T-helper 1 cell treated with Interleukin-12 subunit alpha and Interleukin-12 subunit beta and Interleukin-4 antibody, amounts not matched to agents 30 μg/mL and 1 μg/mL, for 36 hours (primary cell): Measurements from ENCODE around the gene TGM4.
"Not testable (repeated sequence)": the region's sequence is repeated elsewhere in the genome, so short reads cannot be mapped to it uniquely, and the experiment has no call there.

ENCODE experiments used
- H3K27ac Mint-ChIP-seq: one replicate; pipeline ENCODE4 v1.8.0; 2021; ENCODE audit warnings: mild to moderate bottlenecking, mixed read lengths
- H3K27me3 Mint-ChIP-seq: one replicate; pipeline ENCODE4 v1.8.0; 2021; ENCODE audit warnings: low read depth, mixed read lengths
- H3K36me3 Mint-ChIP-seq: one replicate; pipeline ENCODE4 v1.8.0; 2021; ENCODE audit warnings: low read depth, mixed read lengths
- H3K4me1 Mint-ChIP-seq: one replicate; pipeline ENCODE4 v1.8.0; 2021; ENCODE audit warnings: low read depth, mixed read lengths
- H3K4me3 Mint-ChIP-seq: one replicate; pipeline ENCODE4 v1.8.0; 2021; ENCODE audit warnings: mild to moderate bottlenecking, moderate library complexity, mixed read lengths
- H3K9me3 Mint-ChIP-seq: one replicate; pipeline ENCODE4 v1.8.0; 2021; ENCODE audit warnings: mixed read lengths

Gene TGM4

GRCh38 chr3:44874308-44874707 is at the start of gene TGM4:
TSS of gene TGM4 (plus strand) at chr3:44874608. CDS start at chr3:44874679, 71 bp downstream.
- H3K4me3 Mint-ChIP-seq = no peak within 1 kb of the TSS
- H3K36me3 Mint-ChIP-seq = no peaks in the 10 kb centered on the region
- no peak within 1 kb of the TSS for H3K27ac Mint-ChIP-seq
- H3K4me1 Mint-ChIP-seq = no peaks in the 10 kb centered on the region
- H3K9me3 Mint-ChIP-seq = no peaks in the 10 kb centered on the region
- H3K27me3 Mint-ChIP-seq = no peaks in the 10 kb centered on the region

GRCh38 chr3:44825264-44825925 is 49.0 kb upstream of the TGM4 start:
- H3K27ac Mint-ChIP-seq = no peak overlapping the region
- peaks cover 41% of the 10 kb centered on the region for H3K36me3 Mint-ChIP-seq
- H3K4me1 Mint-ChIP-seq = peaks cover 2% of the 10 kb centered on the region
- peaks cover 12% of the 10 kb centered on the region for H3K9me3 Mint-ChIP-seq
- H3K27me3 Mint-ChIP-seq = no peaks in the 10 kb centered on the region
- H3K4me3 Mint-ChIP-seq = no peak overlapping the region

- Mint-ChIP-seq H3K4me3 (no peak overlapping the region), H3K36me3 (peaks cover 44% of the 10 kb centered on the region)
These were observed 47.2 kb upstream of the TGM4 start for GRCh38 chr3:44827196-44827595.

GRCh38 chr3:44831232-44831631 is 43.2 kb upstream of the TGM4 start:
- H3K27ac Mint-ChIP-seq = no peak overlapping the region
- H3K9me3 Mint-ChIP-seq = peaks cover 6% of the 10 kb centered on the region
- peaks cover 45% of the 10 kb centered on the region for H3K36me3 Mint-ChIP-seq
- no peaks in the 10 kb centered on the region for H3K4me1 Mint-ChIP-seq
- no peaks in the 10 kb centered on the region for H3K27me3 Mint-ChIP-seq
- no peak overlapping the region for H3K4me3 Mint-ChIP-seq

More at GRCh38 chr3:44827196-44827595, 47.2 kb upstream of the TGM4 start:
- H3K9me3 Mint-ChIP-seq = peaks cover 7% of the 10 kb centered on the region
- no peak overlapping the region for H3K27ac Mint-ChIP-seq
- no peaks in the 10 kb centered on the region for H3K27me3 Mint-ChIP-seq
- H3K4me1 Mint-ChIP-seq = peaks cover 2% of the 10 kb centered on the region

GRCh38 chr3:44832032-44832431 is 42.4 kb upstream of the TGM4 start:
- no peak overlapping the region for H3K27ac Mint-ChIP-seq
- peaks cover 14% of the 10 kb centered on the region for H3K9me3 Mint-ChIP-seq
- no peaks in the 10 kb centered on the region for H3K27me3 Mint-ChIP-seq
- no peak overlapping the region for H3K4me3 Mint-ChIP-seq
- H3K4me1 Mint-ChIP-seq = no peaks in the 10 kb centered on the region
- H3K36me3 Mint-ChIP-seq = peaks cover 49% of the 10 kb centered on the region

DNA sequence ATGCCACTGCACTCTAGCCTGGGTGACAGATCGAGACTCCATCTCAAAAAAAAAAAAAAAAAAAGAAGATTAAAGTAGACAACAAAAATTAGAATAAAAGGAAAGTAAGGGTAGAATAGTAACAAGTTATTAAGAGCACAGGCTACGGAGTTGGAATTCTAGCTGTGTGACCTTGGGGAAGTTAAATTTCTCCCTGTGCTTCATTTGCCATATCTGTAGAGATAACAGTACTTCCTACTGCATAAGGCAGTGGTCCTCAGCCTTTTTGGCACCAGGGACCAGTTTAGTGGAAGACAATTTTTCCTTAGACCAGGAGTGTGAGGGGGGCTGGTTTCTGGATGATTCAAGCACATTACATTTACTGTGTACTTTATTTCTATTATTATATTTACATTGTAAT is 41.4 kb upstream of the TGM4 start:
- Mint-ChIP-seq H3K27me3 (no peaks in the 10 kb centered on the region), H3K9me3 (peaks cover 19% of the 10 kb centered on the region), H3K36me3 (peaks cover 55% of the 10 kb centered on the region), H3K4me3 (no peak overlapping the region), H3K4me1 (no peaks in the 10 kb centered on the region), H3K27ac (no peak overlapping the region)

GRCh38 chr3:44833394-44833793 is 41.0 kb upstream of the TGM4 start:
- Mint-ChIP-seq H3K4me1 (no peaks in the 10 kb centered on the region), H3K36me3 (peaks cover 60% of the 10 kb centered on the region), H3K27me3 (no peaks in the 10 kb centered on the region), H3K4me3 (no peak overlapping the region), H3K9me3 (peaks cover 23% of the 10 kb centered on the region), H3K27ac (no peak overlapping the region)

DNA sequence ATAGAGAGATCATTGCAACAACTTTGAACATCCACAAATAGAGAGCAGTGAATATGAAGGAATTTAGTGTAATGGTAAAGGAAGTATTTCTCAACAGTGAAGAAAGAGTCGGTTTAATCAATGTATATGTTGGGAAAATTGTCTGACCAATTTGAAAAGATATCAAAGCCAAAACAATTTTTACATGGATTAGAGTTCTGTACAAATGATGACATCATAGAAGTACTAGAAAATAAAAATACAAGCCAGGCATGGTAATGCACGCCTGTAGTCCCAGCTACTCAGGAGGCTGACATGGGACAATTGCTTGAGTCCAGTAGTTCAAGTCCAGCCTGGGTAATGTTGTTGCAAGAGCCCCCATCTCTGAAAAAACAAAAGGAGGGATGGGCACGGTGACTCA is 38.7 kb upstream of the TGM4 start:
- Mint-ChIP-seq H3K36me3 (peaks cover 64% of the 10 kb centered on the region), H3K27me3 (no peaks in the 10 kb centered on the region), H3K27ac (no peak overlapping the region), H3K9me3 (peaks cover 23% of the 10 kb centered on the region), H3K4me3 (no peak overlapping the region), H3K4me1 (no peaks in the 10 kb centered on the region)

- H3K4me1 Mint-ChIP-seq = no peaks in the 10 kb centered on the region
- no peaks in the 10 kb centered on the region for H3K27me3 Mint-ChIP-seq
- H3K27ac Mint-ChIP-seq = no peak overlapping the region
- H3K9me3 Mint-ChIP-seq = peaks cover 5% of the 10 kb centered on the region
- H3K4me3 Mint-ChIP-seq = no peak overlapping the region
- peaks cover 56% of the 10 kb centered on the region for H3K36me3 Mint-ChIP-seq
These were observed 32.0 kb upstream of the TGM4 start for GRCh38 chr3:44842376-44842775.

DNA sequence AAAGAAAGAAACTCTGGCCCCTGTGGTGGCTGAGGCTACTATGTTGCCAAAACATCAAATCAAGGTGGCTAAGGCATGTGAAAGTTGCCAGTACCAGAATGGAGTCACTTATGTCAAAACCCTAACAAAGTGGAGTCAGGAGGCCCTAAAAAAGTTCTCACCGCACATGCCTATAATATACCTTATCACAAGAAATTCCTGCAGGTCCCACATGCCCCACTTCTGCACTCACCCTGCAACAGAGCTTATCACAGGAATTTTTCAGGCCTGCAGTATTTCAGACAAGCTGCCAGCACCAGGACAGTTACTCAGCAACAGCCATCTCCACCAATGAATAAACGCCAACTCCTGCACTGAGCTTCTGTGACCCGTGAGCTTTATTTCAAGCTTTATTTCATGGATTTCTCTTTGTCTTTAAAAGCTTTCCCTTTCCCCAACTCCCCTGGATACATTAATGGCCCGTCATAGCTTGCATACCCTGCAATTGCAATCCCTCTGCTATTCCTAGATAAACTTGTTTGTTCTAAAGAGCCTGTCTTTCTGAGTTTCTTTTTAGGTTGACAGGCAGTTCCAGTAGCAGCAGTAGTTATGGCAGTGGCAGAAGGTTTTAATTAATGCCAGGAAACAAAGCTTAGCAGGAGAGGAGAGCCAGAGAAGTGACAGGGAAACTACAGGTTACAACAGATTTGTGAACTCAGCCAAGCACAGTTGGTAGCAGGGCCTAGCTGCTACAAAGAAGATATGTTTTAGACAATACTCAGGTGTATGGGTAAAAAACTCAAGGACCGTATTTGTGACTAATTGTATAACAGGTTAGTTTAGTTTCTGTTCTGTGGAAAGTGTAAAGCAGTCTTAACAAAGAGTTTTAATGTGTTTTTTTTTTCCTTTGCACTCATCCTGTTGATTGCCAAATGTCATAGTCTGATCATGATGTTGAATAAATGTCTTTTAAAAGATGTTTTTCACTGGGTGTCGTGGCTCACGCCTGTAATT is 28.6 kb upstream of the TGM4 start:
- no peaks in the 10 kb centered on the region for H3K27me3 Mint-ChIP-seq
- no peaks in the 10 kb centered on the region for H3K4me1 Mint-ChIP-seq
- H3K36me3 Mint-ChIP-seq = peaks cover 37% of the 10 kb centered on the region
- H3K4me3 Mint-ChIP-seq = no peak overlapping the region
- H3K9me3 Mint-ChIP-seq = no peaks in the 10 kb centered on the region
- no peak overlapping the region for H3K27ac Mint-ChIP-seq

DNA sequence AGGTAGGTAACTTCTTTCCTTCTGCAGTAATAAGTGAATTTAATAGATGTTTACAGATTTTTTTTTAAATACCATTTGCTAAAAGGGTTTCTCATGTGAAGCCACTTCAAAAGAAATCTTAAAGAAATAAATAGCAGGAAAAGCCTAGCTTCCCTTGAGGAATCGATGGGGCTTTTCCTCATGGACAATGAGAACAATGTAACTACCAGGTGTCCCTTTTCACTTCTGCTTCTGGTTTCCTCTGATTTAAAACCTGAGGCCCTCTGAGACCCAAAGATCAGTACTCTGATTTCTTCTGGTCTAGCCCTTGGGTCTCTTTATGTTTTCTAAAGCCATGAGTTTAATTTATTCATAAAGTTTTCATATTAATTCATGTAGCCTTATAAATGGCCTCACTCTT is 25.8 kb upstream of the TGM4 start:
- H3K9me3 Mint-ChIP-seq = peaks cover under 1% of the 10 kb centered on the region
- no peaks in the 10 kb centered on the region for H3K4me1 Mint-ChIP-seq
- no peak overlapping the region for H3K4me3 Mint-ChIP-seq
- H3K27me3 Mint-ChIP-seq = no peaks in the 10 kb centered on the region
- peaks cover 36% of the 10 kb centered on the region for H3K36me3 Mint-ChIP-seq
- H3K27ac Mint-ChIP-seq = no peak overlapping the region

DNA sequence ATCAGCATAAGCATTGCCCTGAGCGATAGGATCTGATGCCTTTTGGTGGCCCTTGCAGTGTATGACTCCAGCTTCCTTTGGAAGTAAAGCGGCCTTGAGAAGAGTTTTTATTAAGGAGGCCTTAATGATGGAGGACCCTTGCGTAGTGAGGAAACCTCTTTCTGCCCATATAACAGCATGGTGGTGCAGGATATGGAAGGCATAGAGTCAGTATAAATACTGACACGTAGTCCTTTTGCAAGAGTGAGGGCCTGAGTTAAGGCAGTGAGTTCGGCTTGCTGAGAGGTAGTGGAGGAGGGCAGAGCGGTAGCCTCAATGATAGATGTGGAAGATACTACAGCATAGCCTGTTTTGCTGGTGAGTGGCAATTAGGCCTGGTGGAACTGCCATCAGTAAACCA is 17.7 kb upstream of the TGM4 start:
- H3K9me3 Mint-ChIP-seq, H3K4me3 Mint-ChIP-seq, H3K27ac Mint-ChIP-seq, H3K4me1 Mint-ChIP-seq, H3K27me3 Mint-ChIP-seq: not testable (repeated sequence)
- peaks cover 12% of the 10 kb centered on the region for H3K36me3 Mint-ChIP-seq

DNA sequence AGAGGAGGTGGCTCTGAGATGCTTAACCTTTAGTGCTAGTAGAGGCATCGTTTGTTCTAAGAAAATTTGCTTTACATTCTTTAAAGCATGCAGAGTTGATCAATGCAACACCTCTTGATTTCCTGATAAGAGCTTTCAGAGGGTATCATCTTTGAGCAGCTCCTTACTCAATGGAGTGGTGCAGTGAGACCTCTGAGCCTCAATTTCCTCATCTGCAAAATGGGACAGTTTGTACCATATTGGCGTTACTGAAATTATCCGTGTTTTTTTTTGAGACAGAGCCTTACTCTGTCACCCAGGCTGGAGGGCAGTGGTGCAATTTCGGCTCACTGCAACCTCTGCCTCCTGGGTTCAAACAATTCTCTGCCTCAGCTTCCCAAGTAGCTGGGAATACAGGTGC is 14.3 kb upstream of the TGM4 start:
- no peaks in the 10 kb centered on the region for H3K36me3 Mint-ChIP-seq
- peaks cover 25% of the 10 kb centered on the region for H3K4me1 Mint-ChIP-seq
- H3K9me3 Mint-ChIP-seq = no peaks in the 10 kb centered on the region
- no peak overlapping the region for H3K27ac Mint-ChIP-seq
- no peaks in the 10 kb centered on the region for H3K27me3 Mint-ChIP-seq
- H3K4me3 Mint-ChIP-seq = no peak overlapping the region

GRCh38 chr3:44861412-44862225 is 12.8 kb upstream of the TGM4 start, which contains the start of gene TMEM42:
TSS of gene TMEM42 (plus strand) at chr3:44861912. CDS start at chr3:44861925, 13 bp downstream.
- H3K27ac Mint-ChIP-seq = peak within 1 kb of the TSS; percentile 92
- H3K4me1 Mint-ChIP-seq = peaks cover 36% of the 10 kb centered on the region
- H3K27me3 Mint-ChIP-seq = no peaks in the 10 kb centered on the region
- peaks cover 1% of the 10 kb centered on the region for H3K36me3 Mint-ChIP-seq
- H3K4me3 Mint-ChIP-seq = peak within 1 kb of the TSS; percentile 85
- H3K9me3 Mint-ChIP-seq = no peaks in the 10 kb centered on the region
